ENCODE data around the gene FAM210B.

Gene FAM210B

DNA sequence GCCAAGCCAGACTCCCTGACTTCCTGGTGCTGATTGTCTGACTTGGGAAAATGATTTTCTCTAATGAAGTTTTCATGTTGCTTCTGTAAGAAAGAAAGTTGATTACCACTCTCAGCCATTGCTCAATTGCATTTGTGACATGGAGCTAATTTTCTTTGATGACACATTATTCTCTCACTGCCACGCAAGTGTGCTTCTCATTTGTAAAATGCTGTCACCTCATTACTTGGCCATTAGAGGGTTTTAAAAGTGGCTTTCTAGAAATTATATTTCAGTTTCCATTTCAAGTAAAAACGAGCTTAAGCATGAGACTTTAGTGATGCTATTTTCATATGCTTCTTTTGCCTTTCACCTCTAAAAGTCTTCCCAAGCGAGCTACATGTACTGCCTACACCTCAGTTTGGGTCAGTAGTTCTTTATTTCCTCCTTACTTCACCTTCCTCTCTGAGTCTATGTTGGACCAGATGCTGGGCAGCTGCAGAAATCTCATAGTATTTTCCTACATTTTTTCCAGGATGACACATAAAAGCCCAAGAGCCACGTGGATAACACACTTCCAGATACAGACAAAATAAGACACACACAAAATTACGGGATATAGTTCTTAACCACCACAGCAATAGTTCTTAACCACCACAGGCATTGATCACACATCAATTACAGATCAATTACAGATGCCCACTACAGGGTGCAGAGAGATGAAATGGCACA, 6.3 kb upstream of the FAM210B start:
- no peak for TF ChIP-seq GATA3 (IDR thresholded peaks at IDR 0.05; ENCODE audit: low read depth, low read length)
- TF ChIP-seq GATA2 (IDR thresholded peaks at IDR 0.05; ENCODE audit: low read depth, low read length): no peak

DNA sequence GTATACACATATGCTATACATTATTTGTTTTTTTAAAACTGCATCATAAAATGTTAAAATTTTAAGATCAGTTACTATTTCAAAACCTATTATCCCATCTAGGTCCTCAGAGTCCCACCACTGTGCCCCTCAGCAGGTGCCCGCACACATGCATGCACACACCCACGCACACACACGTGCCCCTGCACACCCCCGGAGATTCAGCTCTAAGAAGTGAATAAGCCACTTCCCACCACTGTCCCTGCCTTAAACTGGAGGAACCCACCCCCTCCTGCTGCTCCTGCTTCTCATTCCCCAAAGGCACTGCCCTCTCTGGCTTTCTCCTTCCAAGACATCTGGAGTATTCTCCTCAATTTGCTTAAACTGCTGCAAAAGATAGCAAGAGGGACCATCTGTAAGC, 5.4 kb upstream of the FAM210B start:
- TF ChIP-seq GATA2 (IDR thresholded peaks at IDR 0.05; ENCODE audit: low read depth, low read length): no peak
- no peak for TF ChIP-seq GATA3 (IDR thresholded peaks at IDR 0.05; ENCODE audit: low read depth, low read length)

DNA sequence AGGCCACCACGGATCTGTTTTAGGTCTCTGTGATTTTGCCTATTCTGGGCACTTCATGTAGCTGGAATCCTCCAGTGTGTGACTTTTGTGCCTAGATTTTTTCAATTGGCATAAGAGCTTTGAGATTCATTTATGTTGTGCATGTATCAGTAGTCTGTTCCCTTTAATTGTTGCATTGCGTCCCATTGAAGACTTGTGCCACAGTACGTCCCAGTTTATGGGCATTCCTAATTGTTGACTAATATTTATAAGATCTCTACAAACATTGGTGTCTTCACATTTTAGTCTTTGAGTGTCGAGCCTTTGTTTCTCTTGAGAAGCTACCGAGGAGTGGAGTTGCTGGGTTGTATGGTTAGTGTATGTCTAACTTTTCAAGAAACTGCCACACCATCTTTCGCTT, 704 bp upstream of the FAM210B start:
- TF ChIP-seq GATA2 (IDR thresholded peaks at IDR 0.05; ENCODE audit: low read depth, low read length) (no peak), GATA3 (IDR thresholded peaks at IDR 0.05; ENCODE audit: low read depth, low read length) (no peak)

DNA sequence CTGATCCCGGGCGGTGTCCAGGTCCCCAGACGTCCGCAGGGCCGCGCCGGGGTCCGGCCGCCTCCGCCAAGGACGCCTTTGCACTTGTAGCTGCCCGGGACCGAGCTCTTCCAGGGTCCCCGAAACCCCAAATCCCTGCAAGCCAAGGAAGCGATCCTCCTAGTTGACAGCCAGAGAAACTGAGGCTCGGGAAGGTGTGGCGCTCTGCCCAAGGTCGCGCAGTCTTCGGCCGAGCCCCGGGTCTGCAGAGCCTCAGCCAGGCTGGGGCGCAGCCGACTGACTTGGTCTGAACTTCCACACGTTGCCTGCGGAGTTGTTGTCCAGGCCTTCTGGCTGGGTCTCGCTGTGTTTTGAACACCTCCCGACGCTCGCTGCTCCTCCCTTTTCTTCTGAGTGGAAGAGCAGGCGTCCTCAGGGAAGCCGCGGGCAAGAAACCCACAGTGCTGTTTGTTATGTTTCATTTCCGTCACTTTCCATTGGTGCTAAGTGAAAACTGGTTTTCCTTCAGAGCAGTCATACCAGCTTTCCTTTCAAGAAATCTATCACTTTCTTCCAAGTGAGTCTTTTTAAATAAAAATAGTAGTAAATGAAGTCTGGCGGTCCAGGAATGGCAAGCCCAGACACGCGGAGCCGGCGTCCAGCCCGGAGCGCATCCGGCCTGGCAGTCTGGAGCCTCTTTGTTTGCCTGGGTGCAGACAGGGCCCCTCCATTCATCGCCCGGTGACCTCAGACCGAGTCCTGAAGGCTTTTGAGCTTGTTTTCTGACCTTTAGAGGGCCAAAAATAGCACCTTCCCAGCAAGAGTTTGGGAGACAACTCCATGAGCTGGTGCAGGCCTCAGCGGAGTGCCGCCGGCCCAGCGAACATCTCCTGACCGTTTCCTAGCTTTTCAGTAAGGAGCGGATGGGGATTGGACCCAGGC, 698 bp downstream of the FAM210B start:
- TF ChIP-seq GATA3 (IDR thresholded peaks at IDR 0.05; ENCODE audit: low read depth, low read length) (no peak), GATA2 (IDR thresholded peaks at IDR 0.05; ENCODE audit: low read depth, low read length) (no peak)

DNA sequence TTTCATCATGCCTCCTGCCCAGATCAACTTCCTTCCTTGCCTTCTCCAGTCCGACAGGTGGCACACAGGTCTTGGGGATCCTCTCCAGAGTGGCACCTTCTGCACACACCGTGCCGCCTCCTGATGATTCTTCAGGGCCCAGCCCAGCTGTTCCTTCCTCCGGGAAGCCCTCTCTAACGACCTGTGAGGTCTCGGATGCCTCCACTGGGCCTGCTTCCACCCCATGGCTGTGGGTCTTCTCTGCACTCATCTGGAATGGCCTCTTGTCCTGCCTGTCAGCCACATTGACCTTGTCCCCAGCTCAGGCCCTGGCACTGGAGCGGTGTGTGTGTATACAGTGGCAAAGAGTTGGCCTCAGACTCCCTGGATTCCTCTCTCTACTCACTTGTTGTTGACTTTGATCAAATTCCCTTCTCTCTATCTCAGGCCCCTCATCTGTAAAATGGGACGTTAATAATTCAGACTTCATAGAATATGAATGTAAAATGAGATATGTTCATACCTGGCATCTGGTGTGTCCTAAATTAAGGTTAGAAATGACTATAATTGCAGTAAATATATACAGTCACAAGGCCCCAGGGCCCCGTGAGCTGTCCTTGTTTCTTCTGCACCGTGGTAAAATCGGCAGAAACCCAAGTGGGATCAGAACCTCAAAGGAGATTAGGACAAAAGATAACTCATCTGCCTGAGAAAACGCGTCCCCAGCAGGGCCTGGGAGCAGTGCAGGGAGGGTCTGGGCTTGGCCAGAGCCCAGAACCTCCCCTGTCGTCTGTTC, 1.5 kb downstream of the FAM210B start:
- TF ChIP-seq GATA3 (IDR thresholded peaks at IDR 0.05; ENCODE audit: low read depth, low read length): no peak
- 0 out of 2 replicates have a peak, but pooled peaks have one; percentile 10 for TF ChIP-seq GATA2 (IDR thresholded peaks at IDR 0.05; ENCODE audit: low read depth, low read length)

DNA sequence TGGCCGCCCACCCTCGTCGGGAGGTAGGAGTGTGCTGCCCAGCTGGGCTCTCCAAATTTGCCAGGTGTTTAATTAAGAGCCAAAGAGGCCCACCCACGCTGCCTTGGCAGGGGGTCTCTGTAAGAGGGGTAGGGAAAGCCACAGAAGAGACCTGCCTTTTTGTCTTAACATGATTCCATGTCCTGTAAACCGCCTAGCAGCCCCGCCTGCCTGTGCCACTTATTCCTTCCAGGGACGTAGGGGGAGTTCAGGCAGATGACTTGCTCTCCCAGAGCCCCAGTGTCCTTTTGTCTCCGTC, 2.1 kb downstream of the FAM210B start:
- no peak for TF ChIP-seq GATA3 (IDR thresholded peaks at IDR 0.05; ENCODE audit: low read depth, low read length)
- TF ChIP-seq GATA2 (IDR thresholded peaks at IDR 0.05; ENCODE audit: low read depth, low read length): no peak

DNA sequence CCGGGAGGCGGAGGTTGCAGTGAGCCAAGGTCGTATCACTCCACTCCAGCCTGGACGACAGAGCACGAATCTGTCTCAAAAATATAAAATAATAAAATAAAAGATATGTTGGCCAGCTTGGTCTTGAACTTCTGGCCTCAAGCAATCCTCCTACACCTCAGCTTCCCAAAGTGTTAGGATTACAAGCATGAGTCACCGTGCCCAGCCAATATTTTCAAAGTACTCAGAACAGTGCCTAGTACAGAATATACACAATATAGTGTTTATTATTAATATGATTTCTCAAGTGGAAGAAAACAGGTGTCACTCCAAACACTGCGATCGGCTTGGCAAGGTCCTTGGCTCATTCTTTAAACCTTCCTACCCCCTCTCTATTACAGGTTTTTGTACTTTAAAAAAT, 3.1 kb downstream of the FAM210B start:
- TF ChIP-seq GATA2 (IDR thresholded peaks at IDR 0.05; ENCODE audit: low read depth, low read length): no peak
- no peak for TF ChIP-seq GATA3 (IDR thresholded peaks at IDR 0.05; ENCODE audit: low read depth, low read length)

DNA sequence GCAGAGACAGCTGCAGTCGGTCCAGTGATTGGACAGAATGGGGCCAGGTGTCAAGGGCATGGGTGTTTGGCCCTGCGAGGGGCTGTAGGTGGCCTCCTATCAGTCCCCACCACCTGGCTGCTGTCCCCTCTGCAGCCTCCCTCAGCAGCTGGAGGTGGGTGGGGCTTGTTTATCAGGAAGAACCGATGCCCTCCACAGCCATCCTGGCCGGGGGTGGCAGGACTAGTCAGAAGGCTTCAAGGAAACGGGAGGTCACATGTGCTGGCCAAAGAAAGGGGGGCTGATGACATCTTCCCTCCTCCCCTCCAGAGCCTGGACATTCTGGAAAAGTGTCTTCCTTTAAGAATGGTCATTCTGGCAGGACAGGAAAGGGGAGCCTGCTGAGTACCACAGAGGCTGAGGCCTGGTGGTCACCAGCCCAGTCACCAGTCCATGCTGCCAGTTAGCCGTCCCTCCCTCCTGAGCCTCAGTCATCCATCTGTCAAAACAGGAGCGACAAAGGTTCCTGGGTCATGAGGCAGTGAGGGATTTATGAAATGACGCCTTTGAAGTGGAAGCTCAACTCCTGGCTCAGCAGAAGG, 4.1 kb downstream of the FAM210B start:
- no peak for TF ChIP-seq GATA3 (IDR thresholded peaks at IDR 0.05; ENCODE audit: low read depth, low read length)
- TF ChIP-seq GATA2 (IDR thresholded peaks at IDR 0.05; ENCODE audit: low read depth, low read length): no peak

DNA sequence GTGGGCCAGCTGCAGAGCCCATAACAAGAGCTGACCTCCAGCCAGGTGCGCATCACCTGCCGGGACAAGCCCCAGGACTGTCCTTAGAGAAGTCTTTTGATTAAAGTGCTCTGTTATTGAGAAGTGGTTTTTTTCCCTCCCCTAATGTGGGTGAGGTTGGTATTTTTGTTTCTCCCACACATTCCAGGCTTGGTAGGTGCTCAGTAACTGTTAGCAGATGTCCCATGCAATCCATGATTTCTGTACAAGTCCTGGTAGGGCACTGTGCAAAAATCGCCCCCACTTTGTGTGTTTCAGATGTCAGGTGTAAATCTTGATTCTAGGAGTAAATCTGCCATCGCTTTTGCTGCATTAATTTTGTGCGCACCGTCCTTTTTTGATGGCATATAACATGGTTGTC, 4.7 kb downstream of the FAM210B start:
- TF ChIP-seq GATA2 (IDR thresholded peaks at IDR 0.05; ENCODE audit: low read depth, low read length): no peak
- TF ChIP-seq GATA3 (IDR thresholded peaks at IDR 0.05; ENCODE audit: low read depth, low read length): no peak

DNA sequence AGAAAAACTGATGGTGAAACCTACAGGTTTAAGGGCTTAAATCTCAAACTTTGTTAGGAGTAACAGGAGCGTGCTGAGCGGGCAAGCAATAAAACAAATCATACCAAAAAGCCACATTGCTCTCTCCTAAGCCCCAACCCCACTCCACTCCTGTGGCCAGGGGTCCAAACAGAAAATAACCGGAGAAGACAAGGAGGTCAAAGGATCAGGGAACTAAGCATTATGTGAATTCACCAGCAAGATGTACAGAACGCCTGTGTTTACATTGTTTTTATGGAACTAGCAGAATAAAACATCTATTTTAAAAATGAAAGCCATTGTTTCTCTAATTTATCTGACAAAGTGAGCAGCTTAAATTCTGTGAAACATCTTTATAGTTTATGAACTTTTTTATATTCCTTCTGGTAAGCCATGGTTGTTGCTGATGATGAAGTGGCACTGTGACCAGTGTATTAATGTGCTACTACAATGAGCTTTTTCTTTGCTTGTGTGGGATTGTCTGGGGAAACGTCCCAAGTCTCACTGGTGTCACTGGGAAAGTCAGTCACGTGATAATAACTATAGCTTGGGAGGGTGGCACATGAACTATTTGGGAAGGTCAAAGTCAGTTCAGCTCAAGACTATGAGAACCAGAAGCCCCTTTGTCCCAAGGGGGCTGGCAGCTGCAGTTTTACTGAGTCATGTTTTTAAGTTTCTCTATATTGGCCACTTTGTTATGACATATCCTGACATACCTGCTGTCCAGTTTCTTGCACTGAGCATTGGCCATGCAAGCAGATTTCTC, 9.8 kb downstream of the FAM210B start:
- TF ChIP-seq GATA3 (IDR thresholded peaks at IDR 0.05; ENCODE audit: low read depth, low read length) (no peak), GATA2 (IDR thresholded peaks at IDR 0.05; ENCODE audit: low read depth, low read length) (no peak)

DNA sequence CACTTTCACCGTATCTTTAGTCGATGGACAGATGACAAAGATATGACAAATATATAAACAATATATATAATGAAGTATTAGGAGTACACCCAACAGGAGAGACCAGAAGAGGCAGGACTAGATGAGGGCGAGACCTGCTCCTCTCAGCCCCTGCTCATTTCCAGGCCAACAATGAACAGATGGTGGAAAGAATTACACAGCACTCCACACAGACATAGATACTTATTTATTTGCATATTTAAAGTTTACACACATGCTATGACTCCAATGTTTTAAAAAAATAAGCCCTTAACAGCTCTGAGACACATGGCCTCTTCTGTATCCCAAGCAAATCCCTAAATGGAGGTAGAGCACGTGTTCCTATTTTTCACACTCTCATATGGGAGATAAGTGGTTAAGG, 10.4 kb downstream of the FAM210B start:
- no peak for TF ChIP-seq GATA2 (IDR thresholded peaks at IDR 0.05; ENCODE audit: low read depth, low read length)
- TF ChIP-seq GATA3 (IDR thresholded peaks at IDR 0.05; ENCODE audit: low read depth, low read length): no peak

DNA sequence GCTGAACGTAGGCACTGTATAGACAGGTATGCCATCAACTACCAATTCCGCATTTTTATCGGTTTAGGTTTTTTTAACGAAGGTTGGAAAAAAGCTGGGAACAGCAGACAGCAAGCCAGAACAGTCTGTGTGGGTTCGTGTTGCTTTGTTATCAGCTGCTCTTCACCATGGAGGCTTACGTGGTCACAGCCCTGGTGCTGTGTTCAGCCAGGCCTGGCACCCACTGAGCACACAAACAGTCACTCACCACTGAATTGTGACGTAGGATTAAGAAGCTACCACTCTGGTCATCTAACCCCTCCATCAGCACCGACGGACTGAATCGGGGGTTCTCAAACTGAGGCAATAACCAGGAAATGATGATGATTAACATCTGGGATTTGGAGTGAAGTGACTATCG, 13.2 kb downstream of the FAM210B start:
- no peak for TF ChIP-seq GATA3 (IDR thresholded peaks at IDR 0.05; ENCODE audit: low read depth, low read length)
- TF ChIP-seq GATA2 (IDR thresholded peaks at IDR 0.05; ENCODE audit: low read depth, low read length): no peak

DNA sequence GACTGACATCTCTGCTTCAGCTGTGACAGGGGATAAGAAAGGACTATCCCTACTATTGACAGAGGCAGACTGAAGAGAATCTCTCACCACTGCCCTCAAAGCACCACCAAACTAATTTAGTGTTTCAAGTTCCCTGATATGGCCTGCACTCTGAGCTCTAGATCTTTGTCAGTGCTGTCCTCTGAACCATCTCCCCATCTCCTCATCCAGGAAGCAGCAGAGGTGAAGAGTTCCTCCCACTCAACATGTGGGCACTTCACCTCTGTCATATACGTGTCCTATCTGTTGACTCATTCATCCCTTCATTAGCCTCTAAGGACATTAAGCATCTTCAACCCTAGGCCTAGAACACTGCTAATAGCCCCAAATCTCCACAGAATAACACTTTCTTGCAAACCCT, 14.1 kb downstream of the FAM210B start:
- TF ChIP-seq GATA3 (IDR thresholded peaks at IDR 0.05; ENCODE audit: low read depth, low read length): no peak
- TF ChIP-seq GATA2 (IDR thresholded peaks at IDR 0.05; ENCODE audit: low read depth, low read length): no peak

Data from SH-SY5Y (cell line).